Measurements from ENCODE around the gene AMN1. TPM values are rescaled to one million over a fixed set of nuclear protein-coding genes. Genes with fewer than 3 reads are reported as not detected.

AMN1 gene
- total and polyA plus RNA-seq, 9 donors: 17.4 to 30.3 (median 20.3) TPM

DNA sequence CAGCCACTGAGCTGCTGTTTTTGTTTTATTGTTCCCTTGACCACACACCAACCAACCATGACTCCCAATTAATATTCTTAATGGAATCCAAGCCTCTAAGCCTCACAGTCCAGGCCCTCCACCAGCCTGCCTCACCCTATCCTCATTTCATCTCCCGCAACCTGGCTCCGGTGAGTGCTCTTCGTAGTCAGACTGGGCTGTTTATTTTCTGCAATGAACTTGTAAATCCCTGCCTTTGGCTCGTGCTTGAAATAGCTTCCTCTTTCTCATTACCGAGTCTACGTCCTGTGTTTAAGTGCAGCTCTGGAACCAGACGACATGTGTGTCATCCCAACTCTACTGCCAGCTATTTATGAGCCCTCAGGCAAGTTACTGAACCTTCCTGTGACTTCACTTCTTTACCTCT is 81.7 kb downstream of the AMN1 start:
- WGBS, 3 donors: 55 to 65% (median 61%) methylated on average over 7 of the region's 7 CpGs
- Histone ChIP-seq H3K4me3 (no peak overlapping the region), H3K27me3 (no peaks in the 10 kb centered on the region), H3K4me1 (ENCODE audit: insufficient read depth) (peaks cover 20% of the 10 kb centered on the region), H3K27ac (no peak overlapping the region), H3K9me3 (no peaks in the 10 kb centered on the region), H3K36me3 (no peaks in the 10 kb centered on the region)
- intact Hi-C loops (cut with DNase I): no loop called here
- TF ChIP-seq EP300 (IDR thresholded peaks at IDR 0.05) (no peak), POLR2A (IDR thresholded peaks at IDR 0.05) (no peak), CTCF (IDR thresholded peaks at IDR 0.05) (no peak)
- DNase-seq: no peak

- no peaks in the 10 kb centered on the region for H3K36me3 ChIP-seq
Measured at GRCh38 chr12:31645924-31646323, 82.9 kb downstream of the AMN1 start.

GRCh38 chr12:31644536-31644935 is 84.3 kb downstream of the AMN1 start:
- no peak for DNase-seq
- WGBS, 3 donors: 90 to 94% (median 90%) methylated on average over 8 of the region's 8 CpGs
- H3K9me3 ChIP-seq: no peaks in the 10 kb centered on the region

More at GRCh38 chr12:31645924-31646323, 82.9 kb downstream of the AMN1 start:
- no peaks in the 10 kb centered on the region for H3K27me3 ChIP-seq
- H3K27ac ChIP-seq: peak overlapping the region in 1 of 2 donors; percentile 55
- DNase-seq: no peak
- H3K4me1 ChIP-seq (ENCODE audit: insufficient read depth): peaks cover 20% of the 10 kb centered on the region
- 7 to 33% (median 15%) methylated on average over 5 of the region's 5 CpGs for WGBS, 3 donors
- intact Hi-C loops (cut with DNase I): no loop called here
- no peak overlapping the region for H3K4me3 ChIP-seq
- H3K9me3 ChIP-seq: no peaks in the 10 kb centered on the region
- TF ChIP-seq POLR2A (IDR thresholded peaks at IDR 0.05): no peak

DNA sequence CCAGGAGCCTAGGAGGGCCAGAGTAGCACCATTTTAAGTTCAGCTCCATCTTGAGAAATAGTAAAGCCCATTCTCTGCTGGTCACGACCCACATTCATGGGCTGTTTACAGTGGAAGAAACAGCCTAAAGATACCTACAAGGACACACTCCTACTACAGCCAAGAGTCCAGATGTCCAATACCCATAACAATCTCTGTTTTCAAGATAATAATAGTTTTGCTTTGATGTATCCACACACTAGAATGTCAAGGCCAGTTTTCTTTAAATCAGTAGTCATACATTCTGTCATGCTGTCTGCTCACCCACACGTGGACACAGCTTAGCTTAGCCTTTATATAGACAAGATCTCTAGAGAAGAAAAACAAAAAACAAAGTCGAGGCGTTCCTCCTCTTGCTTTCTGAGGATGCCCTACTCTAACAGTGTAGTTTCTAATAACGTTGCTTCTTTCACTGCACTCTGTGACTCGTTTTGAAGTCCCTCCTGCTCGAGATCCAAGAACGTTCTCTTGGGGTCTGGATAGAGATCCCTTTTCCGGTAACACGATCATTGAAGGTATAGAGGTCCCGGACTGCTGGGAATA is 87.2 kb downstream of the AMN1 start:
- Histone ChIP-seq H3K36me3 (no peaks in the 10 kb centered on the region), H3K27ac (peak overlapping the region; percentile 25 to 82), H3K9me3 (no peaks in the 10 kb centered on the region), H3K4me1 (ENCODE audit: insufficient read depth) (peaks cover 17% of the 10 kb centered on the region), H3K4me3 (no peak overlapping the region), H3K27me3 (no peaks in the 10 kb centered on the region)
- 2 to 19% (median 5%) methylated on average over 11 of the region's 11 CpGs for WGBS, 3 donors
- DNase-seq: peak in 3 of 5 donors; percentile 41 to 49 (median 46)
- TF ChIP-seq POLR2A (IDR thresholded peaks at IDR 0.05) (no peak), EP300 (IDR thresholded peaks at IDR 0.05) (no peak), CTCF (IDR thresholded peaks at IDR 0.05) (no peak)
- intact Hi-C loops (cut with DNase I): no loop called here

More at GRCh38 chr12:31644536-31644935, 84.3 kb downstream of the AMN1 start:
- TF ChIP-seq POLR2A (IDR thresholded peaks at IDR 0.05) (no peak), CTCF (IDR thresholded peaks at IDR 0.05) (no peak), EP300 (IDR thresholded peaks at IDR 0.05) (no peak)
- H3K4me3 ChIP-seq: no peak overlapping the region
- H3K27me3 ChIP-seq: no peaks in the 10 kb centered on the region
- H3K36me3 ChIP-seq: no peaks in the 10 kb centered on the region
- peaks cover 20% of the 10 kb centered on the region for H3K4me1 ChIP-seq (ENCODE audit: insufficient read depth)
- intact Hi-C loops (cut with DNase I): no loop called here
- H3K27ac ChIP-seq: peak overlapping the region in 1 of 2 donors; percentile 55

- no peaks in the 10 kb centered on the region for H3K27me3 ChIP-seq
- H3K27ac ChIP-seq: no peak overlapping the region
- 88 to 97% (median 96%) methylated on average over 1 of the region's 1 CpG for WGBS, 3 donors
- DNase-seq: no peak
- H3K9me3 ChIP-seq: no peaks in the 10 kb centered on the region
- no peak for TF ChIP-seq CTCF (IDR thresholded peaks at IDR 0.05)
- no peak for TF ChIP-seq EP300 (IDR thresholded peaks at IDR 0.05)
- TF ChIP-seq POLR2A (IDR thresholded peaks at IDR 0.05): no peak
- intact Hi-C loops (cut with DNase I): loop anchor here in 2 of 4 donors (5.0 kb wide), 1 partner anchor 232 kb away; no protein-coding TSS in a partner anchor
- H3K4me1 ChIP-seq (ENCODE audit: insufficient read depth): peaks cover 3% of the 10 kb centered on the region
- H3K4me3 ChIP-seq: no peak overlapping the region
- no peaks in the 10 kb centered on the region for H3K36me3 ChIP-seq
Measured at GRCh38 chr12:31634620-31635019, 94.2 kb downstream of the AMN1 start.

Data from ovary (tissue), 9 donors.